Left colon (tissue), 2 donors: ENCODE measurements around the gene ZFPM1. TPM values are rescaled to one million over a fixed set of nuclear protein-coding genes. Genes with fewer than 3 reads are reported as not detected.
A peak's percentile ranks its signal among the peaks of the same experiment; 100 is the strongest.

Experiments
- ATAC-seq: fragments of 200-7000 bp; cut with Tn5 transposase; one replicate; pipeline ENCODE4 v1.9.1; 2020; ENCODE audit warnings: mild to moderate bottlenecking, moderate library complexity
- DNase-seq, 2 donors: peaks; one replicate each; pipeline ENCODE4 v3.0.0-alpha.2; 2020
- intact Hi-C, 2 donors: fragments of 100-400 bp; cut with DNase I in 1 of 2; cut with micrococcal nuclease in 1 of 2; formaldehyde crosslinking; loops; one replicate each; pipeline versions ENCODE4 v1.11.2 to v1.14.0; 2022; cut with DNase I, micrococcal nuclease
- total RNA-seq, 2 donors: library from RNA; stranded (reverse); fragmentation: NEBNext Ultra II Directional; extraction: Animal tissue kit (Norgen Biotek cat#: 25700); gene quantifications; one replicate each; pipeline ENCODE4 v1.2.1, GENCODE V29; 2021
- donor health status: DM: no; HTN: no; CAD: no.
- donor health status: DM: yes; HTN: yes; CAD: no.

Gene ZFPM1
- total RNA-seq, 2 donors from 2014 or later, result 8.0 to 11.3 TPM

GRCh38 chr16:88442727-88443576, 10.1 kb upstream of the ZFPM1 start:
- intact Hi-C loops, result loop anchor here in 1 of 2 donors (2.0 to 10.0 kb wide), 2 partner anchors 84 to 122 kb away; no protein-coding TSS in a partner anchor
- ATAC-seq (peak; percentile 90), DNase-seq (peak; percentile 66 to 81)

- ATAC-seq (no peak), DNase-seq (no peak)
- intact Hi-C loops, result loop anchor here in 1 of 2 donors (10.0 kb wide), 1 partner anchor 120 kb away; no protein-coding TSS in a partner anchor
Observed at GRCh38 chr16:88444826-88445582, 8.1 kb upstream of the ZFPM1 start.

- no peak for ATAC-seq
- intact Hi-C loops, result loop anchor here in 1 of 2 donors (10.0 kb wide), 1 partner anchor 119 kb away; no protein-coding TSS in a partner anchor
- DNase-seq, result no peak
Observed at GRCh38 chr16:88445583-88445960, 7.5 kb upstream of the ZFPM1 start.

GRCh38 chr16:88446061-88446460, 7.0 kb upstream of the ZFPM1 start:
- DNase-seq, result no peak
- intact Hi-C loops, result loop anchor here in 1 of 2 donors (10.0 kb wide), 1 partner anchor 119 kb away; no protein-coding TSS in a partner anchor

GRCh38 chr16:88446736-88447135, 6.3 kb upstream of the ZFPM1 start:
- DNase-seq (no peak), ATAC-seq (no peak)
- intact Hi-C loops, result loop anchor here in 1 of 2 donors (10.0 kb wide), 1 partner anchor 118 kb away; no protein-coding TSS in a partner anchor

More at GRCh38 chr16:88446061-88446460, 7.0 kb upstream of the ZFPM1 start:
- no peak for ATAC-seq

GRCh38 chr16:88447881-88448280, 5.2 kb upstream of the ZFPM1 start:
- intact Hi-C loops, result loop anchor here in 1 of 2 donors (10.0 kb wide), 1 partner anchor 117 kb away; no protein-coding TSS in a partner anchor
- no peak for ATAC-seq

GRCh38 chr16:88448461-88449266, 4.4 kb upstream of the ZFPM1 start:
- intact Hi-C loops, result loop anchor here in 1 of 2 donors (10.0 kb wide), 1 partner anchor 116 kb away; no protein-coding TSS in a partner anchor
- ATAC-seq (no peak), DNase-seq (no peak)

More at GRCh38 chr16:88447881-88448280, 5.2 kb upstream of the ZFPM1 start:
- DNase-seq, result no peak

- DNase-seq (peak; percentile 75 to 76), ATAC-seq (peak; percentile 44)
- intact Hi-C loops, result loop anchor here in 1 of 2 donors (10.0 kb wide), 1 partner anchor 116 kb away; no protein-coding TSS in a partner anchor
Observed at GRCh38 chr16:88449267-88449561, 3.9 kb upstream of the ZFPM1 start.

GRCh38 chr16:88451586-88452481, 1.2 kb upstream of the ZFPM1 start:
- DNase-seq (peak in 1 of 2 donors; percentile 36), ATAC-seq (no peak)
- intact Hi-C loops, result no loop called here

GRCh38 chr16:88452482-88453216, 431 bp upstream of the ZFPM1 start:
- intact Hi-C loops, result no loop called here
- peak; percentile 79 for ATAC-seq
- DNase-seq, result peak; percentile 95 to 100

GRCh38 chr16:88453611-88454522, 787 bp downstream of the ZFPM1 start:
- peak in 1 of 2 donors; percentile 56 for DNase-seq
- intact Hi-C loops, result no loop called here
- no peak for ATAC-seq

- intact Hi-C loops, result no loop called here
- ATAC-seq, result peak; percentile 22
Observed at GRCh38 chr16:88454523-88454947, 1.5 kb downstream of the ZFPM1 start.

GRCh38 chr16:88455610-88456355, 2.7 kb downstream of the ZFPM1 start:
- ATAC-seq (peak; percentile 13), DNase-seq (peak; percentile 53 to 75)
- intact Hi-C loops, result no loop called here

More at GRCh38 chr16:88454523-88454947, 1.5 kb downstream of the ZFPM1 start:
- peak; percentile 39 to 64 for DNase-seq

- ATAC-seq (no peak), DNase-seq (no peak)
- intact Hi-C loops, result no loop called here
Observed at GRCh38 chr16:88456356-88457292, 3.5 kb downstream of the ZFPM1 start.
